ENCODE data around the gene DNAJC10. TPM values are rescaled to one million over a fixed set of nuclear protein-coding genes. Genes with fewer than 3 reads are reported as not detected.

DNAJC10 gene
- 113 and 117 TPM in 2 replicates for total RNA-seq

DNA sequence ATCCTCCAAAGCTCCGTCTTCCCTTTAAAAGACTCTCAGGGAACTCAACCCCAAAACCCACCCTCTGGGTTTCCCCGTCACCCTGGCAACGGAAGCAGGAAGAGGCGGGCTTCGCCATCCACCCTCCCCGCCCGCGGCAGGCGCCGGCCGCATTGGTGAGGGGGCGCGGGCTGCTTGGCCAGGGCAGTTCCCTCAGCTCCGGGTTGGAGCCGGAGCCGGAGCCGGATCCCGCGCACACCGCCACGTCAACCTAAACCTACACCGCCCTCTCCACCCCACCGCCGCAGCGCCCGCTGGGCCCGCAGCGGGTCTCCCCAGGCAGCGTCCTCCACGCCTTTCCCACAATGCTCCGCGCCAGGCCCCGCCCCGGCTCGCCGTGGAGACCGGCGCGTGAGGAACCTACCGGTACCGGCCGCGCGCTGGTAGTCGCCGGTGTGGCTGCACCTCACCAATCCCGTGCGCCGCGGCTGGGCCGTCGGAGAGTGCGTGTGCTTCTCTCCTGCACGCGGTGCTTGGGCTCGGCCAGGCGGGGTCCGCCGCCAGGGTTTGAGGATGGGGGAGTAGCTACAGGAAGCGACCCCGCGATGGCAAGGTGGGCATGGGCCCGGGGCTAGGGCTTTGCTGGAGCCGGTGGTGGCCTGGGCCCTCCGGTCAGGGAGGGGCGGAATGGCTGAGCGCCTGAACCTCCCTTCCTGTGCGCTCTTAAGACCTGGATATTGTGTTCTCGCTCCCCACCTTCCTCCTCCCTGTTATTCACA is at the start of gene DNAJC10:
Gene DNAJC10, plus strand, starts transcription at position 366 of the 758 bp plus-strand sequence. CDS start 1,830 bp downstream, outside the sequence.

Small RNA genes lying within 50 kb of the gene (small RNA-seq; reads per million reads assigned to genes)
- gene RF00019: not detected

Other genes starting within 250 kb of the DNAJC10 start
- gene FRZB, start 150.4 kb downstream of the DNAJC10 start, total RNA-seq: 0.32 and 0.73 TPM in 2 replicates

All from hair follicle dermal papilla cell (primary cell).